ENCODE data around the gene LAPTM5. TPM values are rescaled to one million over a fixed set of nuclear protein-coding genes. Genes with fewer than 3 reads are reported as not detected.

LAPTM5 gene
- total and polyA plus RNA-seq, 2 donors (not counting 1 experiment from before 2014, with no cell fraction given) = 1,384 to 1,519 TPM

DNA sequence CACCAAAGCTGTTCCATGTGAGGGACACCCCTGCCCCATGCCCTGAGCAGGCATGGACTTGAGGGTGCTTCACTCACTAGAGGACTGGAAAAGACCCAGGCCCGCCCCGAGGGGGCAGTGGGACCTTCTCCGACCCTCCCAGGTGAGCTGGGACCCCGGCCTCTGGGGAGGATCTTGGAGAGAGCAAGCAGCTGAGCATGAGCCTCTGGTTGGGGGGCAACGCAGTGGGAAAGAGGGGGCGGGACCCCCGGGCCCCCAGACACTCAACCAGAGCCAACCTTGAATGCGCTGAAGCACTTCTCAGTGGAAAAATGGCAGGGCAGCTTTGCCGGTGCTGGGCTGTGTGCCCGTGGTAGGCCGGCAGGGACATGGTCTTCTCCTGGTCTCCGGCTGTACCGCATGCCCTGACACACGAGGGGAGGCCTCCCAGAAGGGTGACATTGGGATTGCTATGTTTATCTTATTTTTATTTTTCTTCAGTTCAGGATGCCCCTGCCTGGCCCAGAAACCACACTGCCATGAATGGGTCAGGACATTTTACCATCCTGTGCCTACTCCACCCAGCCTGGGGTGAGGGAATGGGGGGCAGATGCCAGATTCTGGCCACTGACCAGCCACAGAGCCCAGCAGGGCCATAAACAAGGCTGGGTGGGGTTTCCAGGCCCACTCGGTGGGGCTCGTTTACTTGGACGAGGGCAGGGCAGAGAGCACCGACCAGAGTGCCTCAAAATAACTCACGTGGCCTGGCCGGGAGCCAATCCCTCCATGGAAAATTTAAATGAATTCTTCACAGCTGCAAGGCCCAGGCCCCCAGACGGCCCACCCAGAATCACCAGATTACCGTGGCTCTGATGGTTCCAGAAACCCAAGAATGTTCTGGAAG is 17.2 kb upstream of the LAPTM5 start:
- ChIA-PET CTCF (interaction anchor here (0.8 to 15.4 kb wide), 4 partner anchors 13 to 129 kb away, joined by 3 to 536 read pairs (median 158); partner anchors contain the start of genes LAPTM5 and MATN1), POLR2A (interaction anchor here (0.5 to 0.6 kb wide), 2 partner anchors 41 to 74 kb away, joined by 3 to 4 read pairs; no protein-coding TSS in a partner anchor)
- TF ChIP-seq CTCF (IDR thresholded peaks at IDR 0.05) = no peak
- TF ChIP-seq EZH2 (IDR thresholded peaks at IDR 0.05; ENCODE audit: borderline replicate concordance, insufficient read depth, low read depth, low read length, poor library complexity, severe bottlenecking) = no peak

More for the DNA sequence above, 17.2 kb upstream of the LAPTM5 start:
- H4K20me1 ChIP-seq (ENCODE audit: control insufficient read depth, insufficient read depth, low read length, poor library complexity, severe bottlenecking) = no peaks in the 10 kb centered on the region
- peaks cover 25% of the 10 kb centered on the region for H3K4me1 Mint-ChIP-seq
- H3K9ac ChIP-seq (ENCODE audit: low read length) = no peak overlapping the region
- H3K9me3 ChIP-seq (ENCODE audit: control extremely low read depth in 1 of 3, control insufficient read depth in 2 of 3, insufficient read depth in 1 of 3, low read length in 2 of 3) = no peaks in the 10 kb centered on the region
- no peak overlapping the region for H3K4me3 Mint-ChIP-seq
- H3K9me3 Mint-ChIP-seq (ENCODE audit: insufficient read depth) = no peaks in the 10 kb centered on the region
- H3K4me1 ChIP-seq (ENCODE audit: control insufficient read depth in 2 of 2, insufficient read depth in 2 of 2, low read length in 2 of 2) = peaks cover 8 to 19% of the 10 kb centered on the region in 2 donors
- H3K4me2 ChIP-seq (replicated peaks; ENCODE audit: low read depth, low read length, poor library complexity, severe bottlenecking) = no peak overlapping the region
- H2AFZ ChIP-seq (ENCODE audit: insufficient read depth, low read depth, low read length, poor library complexity, severe bottlenecking) = no peak overlapping the region
- intact Hi-C loops (cut with micrococcal nuclease) = loop anchor here (5.0 kb wide), 1 partner anchor 32 kb away; no protein-coding TSS in a partner anchor
- no peak overlapping the region for H3K27ac Mint-ChIP-seq
- no peaks in the 10 kb centered on the region for H3K36me3 ChIP-seq (replicated peaks in 1 of 2; ENCODE audit: control extremely low read depth in 1 of 2, control insufficient read depth in 1 of 2, extremely low read depth in 1 of 2, insufficient read depth in 2 of 2, low read length in 1 of 2)
- DNase-seq (no peak), ATAC-seq (ENCODE audit: low read depth) (no peak)
- no peaks in the 10 kb centered on the region for H3K79me2 ChIP-seq (ENCODE audit: control insufficient read depth, insufficient read depth, low read length)
- H3K27me3 Mint-ChIP-seq = no peaks in the 10 kb centered on the region
- H3K27ac ChIP-seq (ENCODE audit: low read length in 2 of 2) = no peak overlapping the region
- 78% methylated on average over 21 of the region's 22 CpGs for WGBS (ENCODE audit: insufficient coverage)
- H3K27me3 ChIP-seq (replicated peaks in 1 of 4; ENCODE audit: control extremely low read depth in 1 of 4, control insufficient read depth in 3 of 4, insufficient read depth in 4 of 4, low read length in 3 of 4) = no peaks in the 10 kb centered on the region
- H3K4me3 ChIP-seq (ENCODE audit: control extremely low read depth in 1 of 5, extremely low read depth in 1 of 5, insufficient read depth in 1 of 5, low read depth in 2 of 5, low read length in 4 of 5) = no peak overlapping the region

All from B cell (primary cell).